ENCODE results near the gene RHBDD2. TPM values are rescaled to one million over a fixed set of nuclear protein-coding genes. Genes with fewer than 3 reads are reported as not detected.
"Not testable (repeated sequence)": the region's sequence is repeated elsewhere in the genome, so short reads cannot be mapped to it uniquely, and the experiment has no call there.

Gene RHBDD2
- total RNA-seq, 1 donor from 2014 or later, result 19.1 TPM

GRCh38 chr7:75881436-75882095 is 2.7 kb downstream of the RHBDD2 start:
- intact Hi-C loops (cut with micrococcal nuclease), result no loop called here
- no peak for TF ChIP-seq CTCF (IDR thresholded peaks at IDR 0.05; ENCODE audit: borderline replicate concordance)
- DNase-seq, result no peak
- peaks cover 61% of the 10 kb centered on the region for H3K36me3 ChIP-seq
- no peak overlapping the region for H3K27ac ChIP-seq (replicated peaks)
- no peaks in the 10 kb centered on the region for H3K27me3 ChIP-seq (ENCODE audit: low read depth)
- H3K4me1 ChIP-seq, result peaks cover 30% of the 10 kb centered on the region
- no peaks in the 10 kb centered on the region for H3K9me3 ChIP-seq (replicated peaks)
- H3K4me3 ChIP-seq, result no peak overlapping the region

DNA sequence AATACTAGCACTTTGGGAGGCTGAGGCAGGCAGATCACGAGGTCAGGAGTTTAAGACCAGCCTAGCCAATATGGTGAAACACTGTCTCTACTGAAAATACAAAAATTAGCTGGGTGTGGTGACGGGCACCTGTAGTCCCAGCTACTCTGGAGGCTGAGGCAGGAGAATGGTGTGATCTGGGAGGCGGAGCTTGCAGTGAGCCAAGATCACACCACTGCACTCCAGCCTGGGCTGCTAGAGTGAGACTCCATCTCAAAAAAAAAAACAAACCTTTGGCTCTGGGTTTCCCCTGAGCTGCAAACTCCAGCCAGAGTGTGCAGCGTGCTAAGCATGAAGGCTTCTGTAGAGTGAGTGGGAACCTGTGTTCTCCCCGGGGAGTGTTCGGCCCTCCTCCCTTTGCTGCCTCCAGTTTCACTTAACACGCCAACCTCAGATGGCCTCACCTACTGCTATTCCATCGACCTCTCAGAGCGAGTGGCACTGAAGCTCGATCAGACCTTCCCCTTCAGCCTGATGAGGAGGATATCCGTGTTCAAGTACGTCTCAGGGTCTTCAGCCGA is 4.5 kb downstream of the RHBDD2 start:
- peaks cover 27% of the 10 kb centered on the region for H3K4me1 ChIP-seq
- H3K27me3 ChIP-seq (ENCODE audit: low read depth); H3K27ac ChIP-seq (replicated peaks); DNase-seq; H3K9me3 ChIP-seq (replicated peaks); H3K4me3 ChIP-seq; intact Hi-C loops (cut with micrococcal nuclease): not testable (repeated sequence)
- H3K36me3 ChIP-seq, result peaks cover 72% of the 10 kb centered on the region

- TF ChIP-seq CTCF (IDR thresholded peaks at IDR 0.05; ENCODE audit: borderline replicate concordance), result no peak
- Histone ChIP-seq H3K27ac (replicated peaks) (no peak overlapping the region), H3K27me3 (ENCODE audit: low read depth) (no peaks in the 10 kb centered on the region), H3K9me3 (replicated peaks) (no peaks in the 10 kb centered on the region), H3K4me3 (no peak overlapping the region), H3K4me1 (peaks cover 28% of the 10 kb centered on the region), H3K36me3 (peaks cover 75% of the 10 kb centered on the region)
- intact Hi-C loops (cut with micrococcal nuclease), result no loop called here
- no peak for DNase-seq
These were observed 5.6 kb downstream of the RHBDD2 start for GRCh38 chr7:75884476-75884875.

GRCh38 chr7:75885036-75885435 is 6.2 kb downstream of the RHBDD2 start:
- peaks cover 22% of the 10 kb centered on the region for H3K4me1 ChIP-seq
- no peak for TF ChIP-seq CTCF (IDR thresholded peaks at IDR 0.05; ENCODE audit: borderline replicate concordance)
- peaks cover 75% of the 10 kb centered on the region for H3K36me3 ChIP-seq
- no peak for DNase-seq
- H3K9me3 ChIP-seq (replicated peaks), result no peaks in the 10 kb centered on the region
- no peak overlapping the region for H3K4me3 ChIP-seq
- intact Hi-C loops (cut with micrococcal nuclease), result no loop called here
- H3K27ac ChIP-seq (replicated peaks), result no peak overlapping the region
- no peaks in the 10 kb centered on the region for H3K27me3 ChIP-seq (ENCODE audit: low read depth)

DNA sequence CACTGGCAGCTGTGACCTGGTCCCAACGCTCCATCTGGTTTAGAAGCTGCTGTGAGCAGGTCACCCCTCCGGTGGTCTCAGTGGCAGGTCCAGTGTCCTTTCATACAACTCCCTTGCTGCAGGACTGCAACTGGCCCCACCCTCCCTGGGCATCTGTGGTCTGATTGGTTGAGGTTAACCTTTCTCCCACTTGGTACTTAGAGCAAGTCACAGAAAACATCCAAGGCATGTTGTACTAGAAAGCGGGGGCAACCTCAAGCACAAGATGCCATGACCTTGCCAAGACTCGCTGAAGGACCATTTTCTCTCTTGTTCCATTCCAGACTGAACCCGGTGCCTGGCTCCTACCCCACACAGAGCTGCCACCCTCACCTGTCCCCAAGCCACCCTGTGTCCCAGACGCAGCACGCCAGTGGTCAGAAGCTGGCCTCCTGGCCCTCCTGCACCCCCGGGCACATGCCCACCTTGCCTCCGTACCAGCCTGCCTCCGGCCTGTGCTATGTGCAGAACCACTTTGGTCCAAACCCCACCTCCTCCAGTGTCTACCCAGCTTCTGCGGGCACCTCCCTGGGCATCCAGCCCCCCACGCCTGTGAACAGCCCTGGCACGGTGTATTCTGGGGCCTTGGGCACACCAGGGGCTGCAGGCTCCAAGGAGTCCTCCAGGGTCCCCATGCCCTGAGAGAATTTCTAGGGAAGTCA is 9.0 kb downstream of the RHBDD2 start:
- no peak for TF ChIP-seq CTCF (IDR thresholded peaks at IDR 0.05; ENCODE audit: borderline replicate concordance)
- no peaks in the 10 kb centered on the region for H3K9me3 ChIP-seq (replicated peaks)
- H3K4me1 ChIP-seq, result peaks cover 20% of the 10 kb centered on the region
- intact Hi-C loops (cut with micrococcal nuclease), result no loop called here
- H3K36me3 ChIP-seq, result peaks cover 51% of the 10 kb centered on the region
- H3K27ac ChIP-seq (replicated peaks), result peak overlapping the region; percentile 59
- no peak for DNase-seq
- no peak overlapping the region for H3K4me3 ChIP-seq
- H3K27me3 ChIP-seq (ENCODE audit: low read depth), result no peaks in the 10 kb centered on the region
